ENCODE results near the gene SLMAP. TPM values are rescaled to one million over a fixed set of nuclear protein-coding genes. Genes with fewer than 3 reads are reported as not detected.

SLMAP gene
- total RNA-seq, 2 donors from 2014 or later = 76.3 to 131 TPM

- Histone ChIP-seq H3K9me3 (no peaks in the 10 kb centered on the region), H3K27ac (no peak overlapping the region), H3K4me1 (replicated peaks) (no peaks in the 10 kb centered on the region), H3K36me3 (no peaks in the 10 kb centered on the region), H3K4me3 (no peak overlapping the region), H3K27me3 (replicated peaks; ENCODE audit: insufficient read depth) (no peaks in the 10 kb centered on the region)
- no peak for DNase-seq (ENCODE audit: low spot score)
- 90% methylated on average over 9 of the region's 9 CpGs for WGBS
- intact Hi-C loops (cut with DNase I) = no loop called here
- no peak for TF ChIP-seq POLR2A (IDR thresholded peaks at IDR 0.05)
- TF ChIP-seq, protein P1, sequence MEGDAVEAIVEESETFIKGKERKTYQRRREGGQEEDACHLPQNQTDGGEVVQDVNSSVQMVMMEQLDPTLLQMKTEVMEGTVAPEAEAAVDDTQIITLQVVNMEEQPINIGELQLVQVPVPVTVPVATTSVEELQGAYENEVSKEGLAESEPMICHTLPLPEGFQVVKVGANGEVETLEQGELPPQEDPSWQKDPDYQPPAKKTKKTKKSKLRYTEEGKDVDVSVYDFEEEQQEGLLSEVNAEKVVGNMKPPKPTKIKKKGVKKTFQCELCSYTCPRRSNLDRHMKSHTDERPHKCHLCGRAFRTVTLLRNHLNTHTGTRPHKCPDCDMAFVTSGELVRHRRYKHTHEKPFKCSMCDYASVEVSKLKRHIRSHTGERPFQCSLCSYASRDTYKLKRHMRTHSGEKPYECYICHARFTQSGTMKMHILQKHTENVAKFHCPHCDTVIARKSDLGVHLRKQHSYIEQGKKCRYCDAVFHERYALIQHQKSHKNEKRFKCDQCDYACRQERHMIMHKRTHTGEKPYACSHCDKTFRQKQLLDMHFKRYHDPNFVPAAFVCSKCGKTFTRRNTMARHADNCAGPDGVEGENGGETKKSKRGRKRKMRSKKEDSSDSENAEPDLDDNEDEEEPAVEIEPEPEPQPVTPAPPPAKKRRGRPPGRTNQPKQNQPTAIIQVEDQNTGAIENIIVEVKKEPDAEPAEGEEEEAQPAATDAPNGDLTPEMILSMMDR (IDR thresholded peaks at IDR 0.05) = no peak
- TF ChIP-seq POLR2AphosphoS5 (IDR thresholded peaks at IDR 0.05) = no peak
Measured at GRCh38 chr3:57749542-57749941, 6.6 kb upstream of the SLMAP start.

DNA sequence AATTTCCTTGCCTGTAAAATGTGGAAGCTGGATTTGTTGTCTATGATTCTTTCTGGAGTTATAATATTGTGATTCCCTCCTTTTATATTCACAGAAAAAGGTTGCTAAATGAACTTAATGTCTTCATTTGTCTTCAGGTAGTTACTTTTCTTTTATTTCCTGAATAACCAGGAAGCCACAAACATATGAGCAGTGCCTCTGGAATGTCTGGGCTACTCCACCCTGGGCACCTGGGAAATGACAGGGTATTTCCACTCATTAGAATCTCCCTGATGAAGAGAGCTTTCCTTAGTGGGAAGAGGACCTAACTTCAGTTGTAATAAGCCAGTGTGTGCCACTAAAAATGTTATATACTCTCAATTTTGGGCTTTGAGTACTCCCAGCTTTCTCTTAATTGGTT lies 3.8 kb upstream of the SLMAP start:
- intact Hi-C loops (cut with DNase I) = no loop called here
- no peaks in the 10 kb centered on the region for H3K9me3 ChIP-seq
- no peak overlapping the region for H3K27ac ChIP-seq
- H3K27me3 ChIP-seq (replicated peaks; ENCODE audit: insufficient read depth) = no peaks in the 10 kb centered on the region
- no peaks in the 10 kb centered on the region for H3K4me1 ChIP-seq (replicated peaks)
- peak; percentile 9 for DNase-seq (ENCODE audit: low spot score)
- TF ChIP-seq, protein P1 (IDR thresholded peaks at IDR 0.05) = no peak
- TF ChIP-seq POLR2AphosphoS5 (IDR thresholded peaks at IDR 0.05) = peak; percentile 35
- no peak overlapping the region for H3K4me3 ChIP-seq
- no peaks in the 10 kb centered on the region for H3K36me3 ChIP-seq

- no peaks in the 10 kb centered on the region for H3K4me1 ChIP-seq (replicated peaks)
- DNase-seq (ENCODE audit: low spot score) = no peak
- no peak overlapping the region for H3K27ac ChIP-seq
- TF ChIP-seq POLR2A (IDR thresholded peaks at IDR 0.05) (no peak), POLR2AphosphoS5 (IDR thresholded peaks at IDR 0.05) (no peak)
- TF ChIP-seq, protein P1 (IDR thresholded peaks at IDR 0.05) = no peak
- no peaks in the 10 kb centered on the region for H3K36me3 ChIP-seq
- intact Hi-C loops (cut with DNase I) = no loop called here
- no peak overlapping the region for H3K4me3 ChIP-seq
- H3K27me3 ChIP-seq (replicated peaks; ENCODE audit: insufficient read depth) = no peaks in the 10 kb centered on the region
- no peaks in the 10 kb centered on the region for H3K9me3 ChIP-seq
Measured at GRCh38 chr3:57753016-57753415, 3.1 kb upstream of the SLMAP start.

GRCh38 chr3:57755368-57755675 lies 787 bp upstream of the SLMAP start:
- H3K9me3 ChIP-seq = no peaks in the 10 kb centered on the region
- H3K27ac ChIP-seq = peak overlapping the region; percentile 85
- H3K4me1 ChIP-seq (replicated peaks) = no peaks in the 10 kb centered on the region
- no peak for DNase-seq (ENCODE audit: low spot score)
- H3K36me3 ChIP-seq = no peaks in the 10 kb centered on the region
- WGBS = 8% methylated on average over 1 of the region's 1 CpG
- TF ChIP-seq POLR2AphosphoS5 (IDR thresholded peaks at IDR 0.05) = no peak
- TF ChIP-seq, protein P1 (IDR thresholded peaks at IDR 0.05) = peak in 2 of 4 experiments; percentile 22 to 24
- no peak for TF ChIP-seq POLR2A (IDR thresholded peaks at IDR 0.05)
- H3K27me3 ChIP-seq (replicated peaks; ENCODE audit: insufficient read depth) = no peaks in the 10 kb centered on the region
- peak overlapping the region; percentile 85 to 91 for H3K4me3 ChIP-seq
- intact Hi-C loops (cut with DNase I) = loop anchor here (5.0 kb wide), 1 partner anchor 63 kb away; the partner anchor contains the start of gene DENND6A

DNA sequence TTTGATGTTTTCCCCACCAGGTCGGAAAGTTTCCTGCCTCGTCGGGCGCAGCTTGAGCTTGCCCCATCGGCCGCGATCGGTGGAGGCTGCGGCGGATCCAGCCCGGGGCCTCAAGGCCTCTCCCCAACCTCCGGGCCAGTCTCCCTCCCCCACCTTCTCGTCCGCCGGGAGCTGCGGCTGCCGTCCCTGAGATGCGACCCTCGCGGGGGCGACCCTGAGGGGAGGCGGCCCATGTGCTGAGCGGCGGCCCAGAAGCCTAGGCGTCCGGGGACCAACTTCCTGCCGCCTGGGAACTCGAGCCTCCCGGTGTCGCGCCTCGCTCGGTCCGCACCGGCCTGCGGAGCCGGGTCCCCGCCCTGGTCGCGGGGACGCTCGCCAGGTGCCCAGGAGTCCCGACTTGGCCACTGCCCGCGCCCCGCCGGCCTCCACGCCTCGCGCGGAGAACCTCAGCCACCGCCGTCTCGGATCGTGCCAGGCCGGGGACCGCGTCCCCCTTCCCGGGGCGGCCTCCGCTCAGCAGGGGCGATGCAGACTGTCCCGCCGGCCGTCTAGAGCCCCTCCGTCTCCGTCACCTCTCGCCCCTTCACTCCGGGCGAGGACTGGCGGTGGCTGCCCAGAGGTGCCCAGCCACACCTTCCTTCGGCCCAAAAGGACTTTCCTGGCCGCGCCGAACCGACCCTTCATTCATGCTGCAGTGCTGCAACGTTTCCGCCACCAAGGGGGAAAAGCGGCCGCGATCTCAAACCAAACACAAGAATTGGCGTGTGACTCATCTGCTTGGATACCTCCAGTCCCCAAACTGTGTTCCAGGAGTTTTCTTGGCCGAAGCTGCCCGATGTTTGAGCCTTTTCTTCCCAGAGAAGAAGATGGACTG lies 656 bp downstream of the SLMAP start:
- WGBS = under 1% methylated on average over 56 of the region's 84 CpGs
- peak overlapping the region; percentile 85 for H3K27ac ChIP-seq
- peak overlapping the region; percentile 85 to 91 for H3K4me3 ChIP-seq
- no peaks in the 10 kb centered on the region for H3K9me3 ChIP-seq
- peak; percentile 24 for DNase-seq (ENCODE audit: low spot score)
- intact Hi-C loops (cut with DNase I) = loop anchor here (2.0 to 5.0 kb wide), 2 partner anchors 64 to 160 kb away; partner anchors contain the start of genes ARF4 and DENND6A
- no peaks in the 10 kb centered on the region for H3K36me3 ChIP-seq
- TF ChIP-seq POLR2A (IDR thresholded peaks at IDR 0.05) = no peak
- TF ChIP-seq POLR2AphosphoS5 (IDR thresholded peaks at IDR 0.05) = peak; percentile 9
- TF ChIP-seq, protein P1 (IDR thresholded peaks at IDR 0.05) = peak in 1 of 4 experiments; percentile 7
- H3K4me1 ChIP-seq (replicated peaks) = no peaks in the 10 kb centered on the region
- no peaks in the 10 kb centered on the region for H3K27me3 ChIP-seq (replicated peaks; ENCODE audit: insufficient read depth)

Measured in prostate gland (tissue), 2 donors.